NT2/D1 (cell line): ENCODE measurements around the gene RPTOR.

Experiments
- YY1 ChIP-seq: IDR thresholded peaks from 2 replicates; pipeline ENCODE4 v1.6.1; 2011; ENCODE audit not compliant: insufficient read length, insufficient read depth
- ZNF274 ChIP-seq: IDR thresholded peaks from 2 replicates; pipeline ENCODE4 v1.6.1; 2011; ENCODE audit warnings: mild to moderate bottlenecking, low read depth, low read length

DNA sequence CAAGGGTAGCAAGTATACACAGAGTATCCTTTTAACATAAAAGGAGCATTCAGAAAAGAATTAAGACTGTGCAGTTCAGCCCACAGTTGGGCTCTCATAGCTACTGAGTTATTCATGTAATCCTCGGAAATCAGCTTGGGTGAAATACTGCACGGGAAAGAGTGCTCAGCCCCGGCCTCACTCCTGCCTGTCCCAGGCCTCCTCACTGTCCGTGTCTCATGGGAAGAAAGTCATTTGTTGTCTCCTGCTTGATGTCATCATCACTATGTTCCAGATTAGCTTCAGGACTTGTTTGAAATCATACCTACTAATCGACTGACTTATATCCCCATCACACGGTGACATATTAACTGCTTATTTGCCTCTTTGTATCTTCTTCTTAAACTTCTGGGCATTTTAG is 223.8 kb downstream of the RPTOR start:
- no peak for TF ChIP-seq YY1
- TF ChIP-seq ZNF274: no peak
